ENCODE results near the gene APEX1. TPM values are rescaled to one million over a fixed set of nuclear protein-coding genes. Genes with fewer than 3 reads are reported as not detected.
A peak's percentile ranks its signal among the peaks of the same experiment; 100 is the strongest.

APEX1 gene
- total and polyA plus RNA-seq, 2 of the 8 experiments (the other 6 are each of a cell fraction or from before 2014, with no cell fraction given), result 384 to 700 TPM

- TF ChIP-seq CHD7 (IDR thresholded peaks at IDR 0.05; ENCODE audit: insufficient replicate concordance, low read length), result no peak
- peak; percentile 27 to 52; a peak in 3 of 4 replicates for TF ChIP-seq RAD21 (IDR thresholded peaks at IDR 0.05 in 1 of 2, conservative IDR thresholded peaks at IDR 0.05 in 1 of 2; ENCODE audit: low read depth in 2 of 2, low read length in 2 of 2)
Measured at GRCh38 chr14:20487396-20487725, 32.3 kb downstream of the APEX1 start (continued).
